Subcutaneous adipose tissue (tissue), 4 donors: ENCODE results near the gene RAPGEF1. TPM values are rescaled to one million over a fixed set of nuclear protein-coding genes. Genes with fewer than 3 reads are reported as not detected.

ENCODE experiments used
- CTCF ChIP-seq: fragments of 450-650 bp; IDR thresholded peaks from one replicate; pipeline ENCODE4 v1.5.1; 2016; ENCODE audit warnings: low read depth, mild to moderate bottlenecking, control low read depth, antibody characterized with exemption, moderate library complexity
- total RNA-seq, 4 donors: library from RNA; depleted of rRNA; stranded (reverse); fragments of >200 nt; gene quantifications; one replicate each; pipeline ENCODE4 v1.1.0, GENCODE V29; 2016

The RAPGEF1 gene
- total RNA-seq, 4 donors from 2014 or later: 47.1 to 79.5 (median 61.4) TPM

- TF ChIP-seq CTCF: no peak
Observed at GRCh38 chr9:131698618-131698985, 41.3 kb downstream of the RAPGEF1 start.

GRCh38 chr9:131697908-131698617, 41.8 kb downstream of the RAPGEF1 start:
- TF ChIP-seq CTCF: no peak

- TF ChIP-seq CTCF: no peak
Observed at GRCh38 chr9:131697097-131697496, 42.8 kb downstream of the RAPGEF1 start.

GRCh38 chr9:131695836-131696460, 43.9 kb downstream of the RAPGEF1 start:
- TF ChIP-seq CTCF: no peak

GRCh38 chr9:131695366-131695765, 44.5 kb downstream of the RAPGEF1 start:
- no peak for TF ChIP-seq CTCF

- no peak for TF ChIP-seq CTCF
Observed at GRCh38 chr9:131693651-131694597, 46.0 kb downstream of the RAPGEF1 start.
